GM12873 (cell line): ENCODE results near the gene TMEM179.

Experiments
- TF ChIP-seq, protein P1 (sequence below): IDR thresholded peaks from 2 replicates; pipeline ENCODE4 v1.5.1; 2012; ENCODE audit warnings: low read depth, mild to moderate bottlenecking, moderate library complexity, low read length, control low read depth; ENCODE audit not compliant: insufficient read depth; ENCODE audit errors: missing control alignments

The TMEM179 gene

DNA sequence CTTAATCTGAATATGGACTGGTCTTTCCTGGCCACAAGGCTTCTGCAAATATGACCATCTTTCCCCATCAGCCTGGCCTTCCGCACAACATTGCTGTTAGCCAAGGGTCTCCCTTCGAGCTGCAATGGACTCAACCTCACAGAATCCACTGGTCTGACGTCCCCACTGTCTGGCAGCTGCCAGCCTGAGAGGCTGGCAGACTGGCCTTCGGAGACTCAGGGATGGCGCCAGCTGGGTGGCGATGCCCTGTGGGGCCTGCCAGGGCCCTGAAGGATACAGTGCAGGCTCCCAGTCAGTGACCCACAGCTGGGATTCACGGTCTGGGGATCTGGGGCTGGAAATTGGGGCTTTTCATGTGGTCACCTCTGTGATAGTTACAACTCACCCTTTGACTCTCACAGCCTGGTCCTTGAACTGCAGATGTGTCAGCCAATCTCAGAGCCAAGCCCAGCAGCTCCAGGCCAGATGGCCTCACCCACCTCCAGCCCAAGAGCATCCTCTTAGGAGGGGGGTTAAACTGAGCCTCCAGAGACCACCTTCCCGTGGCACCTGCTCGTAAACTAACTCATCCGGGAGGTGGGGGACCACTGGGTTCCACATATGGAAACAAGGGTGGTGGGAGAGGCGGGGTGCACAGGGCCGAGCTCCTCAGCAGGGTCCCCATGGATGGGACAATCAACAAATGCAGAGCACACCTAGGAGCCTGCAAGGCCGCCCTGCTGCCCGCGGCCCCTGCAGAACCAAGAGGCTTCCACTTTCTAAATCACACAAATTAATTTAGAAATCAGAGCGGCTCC is 46.1 kb downstream of the TMEM179 start:
- TF ChIP-seq, protein P1, sequence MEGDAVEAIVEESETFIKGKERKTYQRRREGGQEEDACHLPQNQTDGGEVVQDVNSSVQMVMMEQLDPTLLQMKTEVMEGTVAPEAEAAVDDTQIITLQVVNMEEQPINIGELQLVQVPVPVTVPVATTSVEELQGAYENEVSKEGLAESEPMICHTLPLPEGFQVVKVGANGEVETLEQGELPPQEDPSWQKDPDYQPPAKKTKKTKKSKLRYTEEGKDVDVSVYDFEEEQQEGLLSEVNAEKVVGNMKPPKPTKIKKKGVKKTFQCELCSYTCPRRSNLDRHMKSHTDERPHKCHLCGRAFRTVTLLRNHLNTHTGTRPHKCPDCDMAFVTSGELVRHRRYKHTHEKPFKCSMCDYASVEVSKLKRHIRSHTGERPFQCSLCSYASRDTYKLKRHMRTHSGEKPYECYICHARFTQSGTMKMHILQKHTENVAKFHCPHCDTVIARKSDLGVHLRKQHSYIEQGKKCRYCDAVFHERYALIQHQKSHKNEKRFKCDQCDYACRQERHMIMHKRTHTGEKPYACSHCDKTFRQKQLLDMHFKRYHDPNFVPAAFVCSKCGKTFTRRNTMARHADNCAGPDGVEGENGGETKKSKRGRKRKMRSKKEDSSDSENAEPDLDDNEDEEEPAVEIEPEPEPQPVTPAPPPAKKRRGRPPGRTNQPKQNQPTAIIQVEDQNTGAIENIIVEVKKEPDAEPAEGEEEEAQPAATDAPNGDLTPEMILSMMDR, result no peak

DNA sequence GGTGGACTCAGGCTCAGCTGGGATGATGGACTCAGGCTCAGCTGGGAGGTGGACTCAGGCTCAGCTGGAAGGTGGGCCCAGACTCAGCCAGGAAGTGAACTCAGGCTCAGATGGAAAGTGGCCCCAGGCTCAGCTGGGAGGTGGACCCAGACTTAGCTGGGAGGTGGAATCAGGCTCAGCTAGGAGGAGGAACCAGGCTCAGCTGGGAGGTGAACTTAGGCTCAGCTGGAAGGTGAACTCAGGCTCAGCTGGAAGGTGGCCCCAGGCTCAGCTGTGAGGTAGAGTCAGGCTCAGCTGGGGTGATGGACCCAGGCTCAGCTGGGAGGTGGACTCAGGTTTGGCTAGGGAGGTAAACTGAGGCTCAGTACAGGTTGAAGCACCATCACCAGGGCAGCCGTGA is 46.8 kb downstream of the TMEM179 start:
- TF ChIP-seq, protein P1, result no peak

DNA sequence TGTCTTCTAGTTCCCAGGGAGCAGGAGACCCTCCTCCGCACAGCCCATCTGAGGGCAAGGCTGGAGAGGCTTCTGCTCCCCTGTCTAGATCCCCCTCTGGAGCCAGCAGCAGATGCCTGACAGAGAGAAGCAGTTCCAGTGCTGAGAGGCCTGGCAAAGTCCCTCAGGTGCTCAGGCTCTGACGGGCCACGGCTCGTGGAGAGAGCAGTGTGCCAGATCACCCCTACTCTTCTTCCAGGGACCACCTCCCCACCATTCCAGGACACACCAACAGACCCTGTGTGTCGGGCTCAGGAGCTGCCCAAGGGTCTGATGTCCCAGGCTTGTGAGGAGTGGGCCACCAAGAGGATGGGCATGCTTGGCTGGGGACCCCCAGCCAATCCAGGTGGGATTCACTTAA is 47.5 kb downstream of the TMEM179 start:
- TF ChIP-seq, protein P1, result no peak

DNA sequence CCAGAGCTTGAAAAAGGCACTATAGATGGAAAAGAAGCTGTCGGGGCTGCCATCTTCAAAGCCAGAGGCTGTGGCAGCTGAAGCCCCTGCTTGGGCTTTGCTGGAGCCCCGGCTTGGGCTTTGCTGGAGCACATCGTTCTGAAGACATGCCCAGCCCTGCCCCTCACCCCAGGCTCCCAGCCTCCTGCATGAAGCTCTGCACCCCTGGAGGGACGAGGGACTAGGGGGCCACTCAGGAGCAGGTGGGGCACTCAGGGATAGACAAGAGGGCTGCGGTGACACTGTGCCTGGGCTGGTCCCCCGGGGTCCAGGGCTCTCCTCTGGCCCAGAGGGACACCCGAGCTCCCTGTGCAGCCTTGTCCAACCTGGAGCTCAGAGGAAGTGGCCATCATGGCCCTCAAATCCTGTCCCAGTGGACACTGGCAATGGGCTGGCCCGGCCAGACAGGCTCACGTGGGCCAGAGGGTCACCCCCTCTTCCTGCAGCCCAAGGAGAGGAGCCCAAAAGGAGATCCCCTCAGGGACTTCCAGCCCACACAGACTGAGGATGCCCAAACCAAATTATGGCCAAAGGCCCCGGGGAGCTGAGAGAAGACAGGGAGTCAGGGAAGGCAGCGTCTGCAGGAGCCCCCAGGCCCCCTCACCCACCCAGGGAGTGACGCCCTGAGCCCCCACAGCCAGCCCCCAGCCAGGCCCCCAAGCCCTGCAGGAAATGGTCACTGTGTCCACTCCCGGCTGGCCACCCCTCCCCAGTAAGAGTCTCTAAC is 48.1 kb downstream of the TMEM179 start:
- TF ChIP-seq, protein P1, result no peak

DNA sequence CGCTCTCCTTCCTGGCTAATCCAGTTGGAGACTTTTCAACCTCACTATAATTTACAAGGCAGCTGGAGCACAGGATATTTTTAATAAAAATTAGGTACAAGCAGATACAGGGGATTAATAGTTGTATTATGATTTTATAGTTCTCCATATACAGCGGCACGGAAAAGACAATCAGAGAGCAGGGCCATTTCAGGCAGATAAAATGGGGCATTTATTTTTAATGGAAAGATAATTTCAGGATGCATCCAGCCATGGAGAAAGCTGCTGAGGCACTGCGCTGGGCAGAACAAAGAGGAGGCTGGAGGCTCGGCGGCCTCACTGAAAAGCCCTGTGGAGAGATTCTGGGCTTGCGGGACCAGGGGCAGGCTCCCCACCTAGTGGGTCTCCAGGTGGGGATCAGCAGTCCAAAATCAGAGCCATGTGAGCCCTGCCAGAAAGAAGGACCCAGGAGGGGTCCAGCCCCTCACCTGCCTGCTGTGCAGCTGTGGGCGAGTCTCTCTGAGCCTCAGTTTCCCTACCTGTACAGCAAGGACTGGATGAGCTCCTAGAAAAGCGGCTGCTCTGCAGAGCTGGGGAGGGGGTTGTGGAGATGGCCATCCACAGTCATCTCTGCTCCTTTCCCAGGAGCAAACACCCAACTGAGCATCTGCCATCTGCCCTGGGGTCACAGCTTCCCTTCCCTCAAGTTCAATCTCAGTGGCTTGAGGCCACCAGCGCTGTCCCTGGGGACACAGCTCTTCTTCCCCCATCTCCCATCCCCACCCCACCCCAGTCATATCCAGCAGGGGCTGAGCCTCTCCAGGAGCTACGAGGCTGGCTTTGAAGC is 48.9 kb downstream of the TMEM179 start:
- TF ChIP-seq, protein P1, result no peak

DNA sequence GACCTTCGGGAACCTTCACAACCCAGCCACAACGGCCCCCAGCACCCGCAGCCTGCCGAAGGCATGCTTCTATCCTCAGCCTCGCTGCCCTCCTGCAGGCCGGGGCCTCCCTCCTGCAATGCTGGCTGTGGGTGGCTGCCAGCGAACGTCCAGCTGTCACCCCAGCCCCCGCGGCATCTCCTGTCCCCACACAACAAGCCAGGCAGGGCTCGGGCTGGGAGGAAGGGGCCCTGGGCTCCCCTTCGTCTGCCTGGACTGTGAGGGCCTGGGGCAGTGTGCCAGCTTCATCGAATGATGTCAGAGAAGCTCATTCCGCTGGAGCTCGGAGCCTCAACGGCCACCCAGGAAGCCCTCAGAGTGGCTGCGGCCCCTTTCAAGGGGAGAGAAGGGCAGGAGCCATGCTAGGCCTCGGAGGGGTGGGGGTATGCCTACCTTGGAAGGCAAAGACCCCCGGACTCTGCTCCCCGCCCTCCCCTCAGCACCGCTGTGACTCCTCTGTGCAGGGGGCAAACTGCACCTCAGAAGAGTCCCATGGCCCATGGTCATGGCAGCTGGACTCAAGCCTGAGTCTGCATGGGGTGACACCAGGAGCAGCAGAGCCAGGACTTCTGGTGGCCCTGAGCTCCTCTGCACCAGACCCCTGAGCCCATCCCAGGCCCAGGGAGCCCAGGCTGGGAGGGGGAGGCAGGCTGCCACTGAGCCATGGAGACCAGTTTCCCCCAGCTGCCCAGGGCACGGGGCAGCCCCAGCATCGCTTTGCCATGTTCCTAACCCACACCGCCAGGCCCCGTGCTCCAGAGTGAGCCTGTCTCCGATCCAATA is 49.8 kb downstream of the TMEM179 start:
- TF ChIP-seq, protein P1, result no peak
